HepG2 (cell line): ENCODE data around the gene CELF5. TPM values are rescaled to one million over a fixed set of nuclear protein-coding genes. Genes with fewer than 3 reads are reported as not detected.

ENCODE experiments used
- MATR3 ChIP-seq: sonication (generic); formaldehyde crosslinking; IDR thresholded peaks from 2 replicates; pipeline ENCODE4 v1.4.0; 2020; ENCODE audit warnings: missing genetic modification reagents
- MTF2 ChIP-seq: sonication (generic); formaldehyde crosslinking; IDR thresholded peaks from 2 replicates; pipeline ENCODE4 v1.5.0; 2020; ENCODE audit warnings: missing genetic modification reagents, borderline replicate concordance
- NCOA1 ChIP-seq: sonication (generic); formaldehyde crosslinking; IDR thresholded peaks from 2 replicates; pipeline ENCODE4 v1.9.0; 2021; ENCODE audit warnings: missing genetic modification reagents
- PAX8 ChIP-seq: sonication (generic); formaldehyde crosslinking; IDR thresholded peaks from 2 replicates; pipeline ENCODE4 v1.8.0; 2022; ENCODE audit warnings: mild to moderate bottlenecking, missing genetic modification reagents, borderline replicate concordance
- PITX1 ChIP-seq: sonication (generic); formaldehyde crosslinking; IDR thresholded peaks from 2 replicates; pipeline ENCODE4 v1.5.1; 2020; ENCODE audit warnings: mild to moderate bottlenecking, missing genetic modification reagents
- RARA ChIP-seq: IDR thresholded peaks from 2 replicates; pipeline ENCODE4 v1.6.1; 2016; ENCODE audit warnings: missing genetic modification reagents, missing compliant biosample characterization
- SKI ChIP-seq: fragments of 450-650 bp; IDR thresholded peaks from one replicate; pipeline ENCODE4 v1.6.1; 2018; ENCODE audit warnings: mild to moderate bottlenecking; ENCODE audit not compliant: partially characterized antibody
- SMARCC2 ChIP-seq: fragments of 450-650 bp; IDR thresholded peaks from 2 replicates; pipeline ENCODE4 v1.6.1; 2017; ENCODE audit warnings: antibody characterized with exemption, mild to moderate bottlenecking
- TARDBP ChIP-seq: sonication (generic); formaldehyde crosslinking; IDR thresholded peaks from 2 replicates; pipeline ENCODE4 v1.8.0; 2022; ENCODE audit warnings: mild to moderate bottlenecking, missing genetic modification reagents
- TBX3 ChIP-seq: fragments of 450-650 bp; IDR thresholded peaks from 2 replicates; pipeline ENCODE4 v1.6.1; 2017; ENCODE audit warnings: antibody characterized with exemption, mild to moderate bottlenecking, inconsistent platforms, borderline replicate concordance
- ZBTB10 ChIP-seq: sonication (generic); formaldehyde crosslinking; IDR thresholded peaks from 2 replicates; pipeline ENCODE4 v1.4.0; 2020; ENCODE audit warnings: missing genetic modification reagents, borderline replicate concordance
- ZBTB7A ChIP-seq: sonication (generic); formaldehyde crosslinking; IDR thresholded peaks from 2 replicates; pipeline ENCODE4 v1.8.0; 2022; ENCODE audit warnings: mild to moderate bottlenecking, missing genetic modification reagents
- ZNF350 ChIP-seq: sonication (generic); formaldehyde crosslinking; IDR thresholded peaks from 2 replicates; pipeline ENCODE4 v1.4.0; 2020; ENCODE audit warnings: mild to moderate bottlenecking, low read depth, missing genetic modification reagents, borderline replicate concordance
- ZSCAN25 ChIP-seq: sonication (generic); formaldehyde crosslinking; IDR thresholded peaks from 2 replicates; pipeline ENCODE4 v1.8.0; 2022; ENCODE audit warnings: mild to moderate bottlenecking, missing genetic modification reagents
- polyA plus RNA-seq, 8 experiments: library from polyadenylated mRNA; depleted of rRNA in 3 of 8; stranded (reverse) in 7 of 8; unstranded in 1 of 8; fragments of >200 nt; fragmentation: Illumina TruSeq in 4 of 8; extraction: Trizol in 4 of 8; gene quantifications; 2 replicates each; pipeline versions ENCODE4 v1.2.1 to v1.2.3, GENCODE V29; 2011 to 2016; ENCODE audit warnings: low read depth in 4 of 8, missing spikeins in 1 of 8, mixed read lengths in 1 of 8; ENCODE audit not compliant: insufficient read depth in 1 of 8
- total RNA-seq, 5 experiments: library from RNA; depleted of rRNA; stranded (reverse); fragments of >200 nt; fragmentation: Illumina TruSeq; extraction: Trizol; gene quantifications; 2 replicates each; pipeline ENCODE4 v1.2.3, GENCODE V29; 2016; ENCODE audit warnings: low read depth in 1 of 5
- TF ChIP-seq, protein P1 (sequence below): IDR thresholded peaks from 2 replicates; pipeline ENCODE4 v1.6.1; 2016; ENCODE audit warnings: missing compliant biosample characterization, missing genetic modification reagents, borderline replicate concordance
- TF ChIP-seq, protein P2 (sequence below): sonication (generic); formaldehyde crosslinking; IDR thresholded peaks from 2 replicates; pipeline ENCODE4 v1.9.0; 2022; ENCODE audit warnings: missing genetic modification reagents, mild to moderate bottlenecking, borderline replicate concordance
- TF ChIP-seq, protein P3 (sequence below): fragments of 450-650 bp; IDR thresholded peaks from 2 replicates; pipeline ENCODE4 v1.6.1; 2016
- TF ChIP-seq, protein P4 (sequence below): sonication (generic); formaldehyde crosslinking; IDR thresholded peaks from 2 replicates; pipeline ENCODE4 v1.9.0; 2021; ENCODE audit warnings: missing genetic modification reagents, mild to moderate bottlenecking, borderline replicate concordance

Gene CELF5
- total and polyA plus RNA-seq, 2 of the 13 experiments (the other 11 are each of a cell fraction or from before 2014, with no cell fraction given), result 0.31 to 0.84 TPM

DNA sequence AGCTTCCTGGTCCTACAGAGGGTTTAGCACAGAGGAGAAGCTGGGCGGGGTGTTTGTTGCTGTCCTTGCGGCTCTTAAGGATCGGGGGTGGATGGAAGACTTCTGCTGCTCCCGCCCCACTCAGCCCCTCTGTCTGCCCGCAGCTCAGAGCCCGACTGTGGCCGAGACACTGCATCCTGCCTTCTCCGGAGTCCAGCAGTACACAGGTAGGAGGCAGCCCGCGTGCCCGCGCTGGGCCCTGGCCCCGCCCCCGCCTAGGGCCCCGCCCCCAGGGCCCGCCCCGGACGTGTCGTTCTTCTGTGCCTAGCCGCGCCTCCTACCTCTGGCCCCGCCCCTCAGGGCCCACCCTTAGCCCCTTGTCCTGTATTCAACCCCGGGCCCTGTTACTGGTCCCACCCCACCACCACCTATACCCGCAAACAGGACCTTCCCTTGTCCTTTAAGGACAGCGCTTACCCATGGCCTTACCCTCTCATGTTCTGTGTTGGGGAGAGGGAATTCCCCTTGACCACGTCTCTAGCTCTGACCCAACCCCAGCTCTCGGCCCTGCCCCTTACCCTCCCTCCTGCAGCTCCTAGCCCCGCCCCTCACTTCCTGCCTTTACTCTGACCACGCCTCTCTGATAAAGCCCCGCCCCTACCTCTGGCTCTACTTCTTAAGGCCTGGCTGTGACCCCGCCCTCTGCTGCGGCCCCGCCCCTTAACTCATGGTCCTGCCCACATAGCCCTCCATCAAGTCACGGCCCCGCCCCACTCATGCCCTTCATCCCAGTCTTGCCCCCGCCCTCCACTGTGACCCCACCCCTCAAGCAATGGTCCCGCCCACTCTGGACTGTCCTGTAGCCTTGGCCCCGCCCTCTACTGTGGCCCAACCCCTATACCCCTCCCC, 60.5 kb downstream of the CELF5 start (continued):
- TF ChIP-seq, protein P1, sequence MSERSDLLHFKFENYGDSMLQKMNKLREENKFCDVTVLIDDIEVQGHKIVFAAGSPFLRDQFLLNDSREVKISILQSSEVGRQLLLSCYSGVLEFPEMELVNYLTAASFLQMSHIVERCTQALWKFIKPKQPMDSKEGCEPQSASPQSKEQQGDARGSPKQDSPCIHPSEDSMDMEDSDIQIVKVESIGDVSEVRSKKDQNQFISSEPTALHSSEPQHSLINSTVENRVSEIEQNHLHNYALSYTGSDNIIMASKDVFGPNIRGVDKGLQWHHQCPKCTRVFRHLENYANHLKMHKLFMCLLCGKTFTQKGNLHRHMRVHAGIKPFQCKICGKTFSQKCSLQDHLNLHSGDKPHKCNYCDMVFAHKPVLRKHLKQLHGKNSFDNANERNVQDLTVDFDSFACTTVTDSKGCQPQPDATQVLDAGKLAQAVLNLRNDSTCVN, result peak; percentile 36; the same call in 1 of the 2 replicates
- TF ChIP-seq SKI (no peak), PITX1 (CRISPR knock-in tag) (0 out of 2 replicates have a peak, but pooled peaks have one; percentile 21), ZSCAN25 (CRISPR knock-in tag) (0 out of 2 replicates have a peak, but pooled peaks have one; percentile 30), ZNF350 (no peak), MATR3 (no peak), ZBTB7A (CRISPR knock-in tag) (no peak), ZBTB10 (no peak), TARDBP (CRISPR knock-in tag) (0 out of 2 replicates have a peak, but pooled peaks have one; percentile 10), MTF2 (no peak), TBX3 (no peak), PAX8 (CRISPR knock-in tag) (no peak), RARA (CRISPR knock-in tag) (0 out of 2 replicates have a peak, but pooled peaks have one; percentile 24), NCOA1 (CRISPR knock-in tag) (no peak), SMARCC2 (no peak)
- TF ChIP-seq, protein P2, sequence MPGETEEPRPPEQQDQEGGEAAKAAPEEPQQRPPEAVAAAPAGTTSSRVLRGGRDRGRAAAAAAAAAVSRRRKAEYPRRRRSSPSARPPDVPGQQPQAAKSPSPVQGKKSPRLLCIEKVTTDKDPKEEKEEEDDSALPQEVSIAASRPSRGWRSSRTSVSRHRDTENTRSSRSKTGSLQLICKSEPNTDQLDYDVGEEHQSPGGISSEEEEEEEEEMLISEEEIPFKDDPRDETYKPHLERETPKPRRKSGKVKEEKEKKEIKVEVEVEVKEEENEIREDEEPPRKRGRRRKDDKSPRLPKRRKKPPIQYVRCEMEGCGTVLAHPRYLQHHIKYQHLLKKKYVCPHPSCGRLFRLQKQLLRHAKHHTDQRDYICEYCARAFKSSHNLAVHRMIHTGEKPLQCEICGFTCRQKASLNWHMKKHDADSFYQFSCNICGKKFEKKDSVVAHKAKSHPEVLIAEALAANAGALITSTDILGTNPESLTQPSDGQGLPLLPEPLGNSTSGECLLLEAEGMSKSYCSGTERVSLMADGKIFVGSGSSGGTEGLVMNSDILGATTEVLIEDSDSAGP (CRISPR knock-in tag), result no peak
- TF ChIP-seq, protein P3, sequence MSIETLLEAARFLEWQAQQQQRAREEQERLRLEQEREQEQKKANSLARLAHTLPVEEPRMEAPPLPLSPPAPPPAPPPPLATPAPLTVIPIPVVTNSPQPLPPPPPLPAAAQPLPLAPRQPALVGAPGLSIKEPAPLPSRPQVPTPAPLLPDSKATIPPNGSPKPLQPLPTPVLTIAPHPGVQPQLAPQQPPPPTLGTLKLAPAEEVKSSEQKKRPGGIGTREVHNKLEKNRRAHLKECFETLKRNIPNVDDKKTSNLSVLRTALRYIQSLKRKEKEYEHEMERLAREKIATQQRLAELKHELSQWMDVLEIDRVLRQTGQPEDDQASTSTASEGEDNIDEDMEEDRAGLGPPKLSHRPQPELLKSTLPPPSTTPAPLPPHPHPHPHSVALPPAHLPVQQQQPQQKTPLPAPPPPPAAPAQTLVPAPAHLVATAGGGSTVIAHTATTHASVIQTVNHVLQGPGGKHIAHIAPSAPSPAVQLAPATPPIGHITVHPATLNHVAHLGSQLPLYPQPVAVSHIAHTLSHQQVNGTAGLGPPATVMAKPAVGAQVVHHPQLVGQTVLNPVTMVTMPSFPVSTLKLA, result no peak
- TF ChIP-seq, protein P4, sequence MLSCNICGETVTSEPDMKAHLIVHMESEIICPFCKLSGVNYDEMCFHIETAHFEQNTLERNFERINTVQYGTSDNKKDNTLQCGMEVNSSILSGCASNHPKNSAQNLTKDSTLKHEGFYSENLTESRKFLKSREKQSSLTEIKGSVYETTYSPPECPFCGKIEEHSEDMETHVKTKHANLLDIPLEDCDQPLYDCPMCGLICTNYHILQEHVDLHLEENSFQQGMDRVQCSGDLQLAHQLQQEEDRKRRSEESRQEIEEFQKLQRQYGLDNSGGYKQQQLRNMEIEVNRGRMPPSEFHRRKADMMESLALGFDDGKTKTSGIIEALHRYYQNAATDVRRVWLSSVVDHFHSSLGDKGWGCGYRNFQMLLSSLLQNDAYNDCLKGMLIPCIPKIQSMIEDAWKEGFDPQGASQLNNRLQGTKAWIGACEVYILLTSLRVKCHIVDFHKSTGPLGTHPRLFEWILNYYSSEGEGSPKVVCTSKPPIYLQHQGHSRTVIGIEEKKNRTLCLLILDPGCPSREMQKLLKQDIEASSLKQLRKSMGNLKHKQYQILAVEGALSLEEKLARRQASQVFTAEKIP, result no peak
